ENCODE results near the gene EFCAB10. TPM values are rescaled to one million over a fixed set of nuclear protein-coding genes. Genes with fewer than 3 reads are reported as not detected.

Gene EFCAB10
- total and polyA plus RNA-seq, 2 of the 13 experiments (the other 11 are each of a cell fraction or from before 2014, with no cell fraction given), result 0.40 TPM; not detected in 1

- TF ChIP-seq ZFP90 (CRISPR knock-in tag; IDR thresholded peaks at IDR 0.05; ENCODE audit: borderline replicate concordance) (0 out of 2 replicates have a peak, but pooled peaks have one; percentile 78), YEATS2 (CRISPR knock-in tag; IDR thresholded peaks at IDR 0.05; ENCODE audit: borderline replicate concordance) (peak; percentile 94), SYNCRIP (IDR thresholded peaks at IDR 0.05; ENCODE audit: insufficient read depth, low read depth, low read length) (no peak), PITX1 (CRISPR knock-in tag; IDR thresholded peaks at IDR 0.05) (peak; percentile 72), CENPBD1 (CRISPR knock-in tag; IDR thresholded peaks at IDR 0.05; ENCODE audit: borderline replicate concordance, low read depth) (no peak), JARID2 (CRISPR knock-in tag; IDR thresholded peaks at IDR 0.05; ENCODE audit: insufficient replicate concordance) (no peak), ZNF234 (CRISPR knock-in tag; conservative IDR thresholded peaks at IDR 0.05) (0 out of 2 replicates have a peak, but pooled peaks have one; percentile 36), ZNF563 (CRISPR knock-in tag; IDR thresholded peaks at IDR 0.05) (peak; percentile 85; the same call in 1 of the 2 replicates), HNF1A (IDR thresholded peaks at IDR 0.05; ENCODE audit: low read depth) (no peak), HNF1A (CRISPR knock-in tag; IDR thresholded peaks at IDR 0.05; ENCODE audit: borderline replicate concordance) (peak; percentile 48; the same call in 1 of the 2 replicates), ZNF549 (CRISPR knock-in tag; IDR thresholded peaks at IDR 0.05) (no peak), HDAC2 (CRISPR knock-in tag; IDR thresholded peaks at IDR 0.05) (peak; percentile 80), ZNF124 (CRISPR knock-in tag; IDR thresholded peaks at IDR 0.05) (peak; percentile 97), ZC3H13 (CRISPR knock-in tag; IDR thresholded peaks at IDR 0.05) (peak; percentile 47; the same call in 1 of the 2 replicates), KLF15 (CRISPR knock-in tag; IDR thresholded peaks at IDR 0.05; ENCODE audit: borderline replicate concordance) (no peak), ZNF296 (CRISPR knock-in tag; conservative IDR thresholded peaks at IDR 0.05) (no peak), ZNF558 (CRISPR knock-in tag; IDR thresholded peaks at IDR 0.05; ENCODE audit: borderline replicate concordance) (peak; percentile 86; the same call in 1 of the 2 replicates), ZNF781 (CRISPR knock-in tag; IDR thresholded peaks at IDR 0.05; ENCODE audit: borderline replicate concordance, not compliant biosample characterization) (peak; percentile 49), KLF6 (CRISPR knock-in tag; IDR thresholded peaks at IDR 0.05) (peak; percentile 71; the same call in 1 of the 2 replicates)
- TF ChIP-seq, protein P1, sequence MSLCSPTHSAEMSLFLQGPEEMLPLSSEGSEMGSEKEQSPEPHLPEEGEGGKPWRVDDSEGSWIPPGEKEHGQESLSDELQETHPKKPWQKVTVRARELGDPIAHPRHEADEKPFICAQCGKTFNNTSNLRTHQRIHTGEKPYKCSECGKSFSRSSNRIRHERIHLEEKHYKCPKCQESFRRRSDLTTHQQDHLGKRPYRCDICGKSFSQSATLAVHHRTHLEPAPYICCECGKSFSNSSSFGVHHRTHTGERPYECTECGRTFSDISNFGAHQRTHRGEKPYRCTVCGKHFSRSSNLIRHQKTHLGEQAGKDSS (CRISPR knock-in tag; IDR thresholded peaks at IDR 0.05; ENCODE audit: borderline replicate concordance, low read depth), result peak; percentile 85; the same call in 1 of the 2 replicates
- TF ChIP-seq, protein P2, sequence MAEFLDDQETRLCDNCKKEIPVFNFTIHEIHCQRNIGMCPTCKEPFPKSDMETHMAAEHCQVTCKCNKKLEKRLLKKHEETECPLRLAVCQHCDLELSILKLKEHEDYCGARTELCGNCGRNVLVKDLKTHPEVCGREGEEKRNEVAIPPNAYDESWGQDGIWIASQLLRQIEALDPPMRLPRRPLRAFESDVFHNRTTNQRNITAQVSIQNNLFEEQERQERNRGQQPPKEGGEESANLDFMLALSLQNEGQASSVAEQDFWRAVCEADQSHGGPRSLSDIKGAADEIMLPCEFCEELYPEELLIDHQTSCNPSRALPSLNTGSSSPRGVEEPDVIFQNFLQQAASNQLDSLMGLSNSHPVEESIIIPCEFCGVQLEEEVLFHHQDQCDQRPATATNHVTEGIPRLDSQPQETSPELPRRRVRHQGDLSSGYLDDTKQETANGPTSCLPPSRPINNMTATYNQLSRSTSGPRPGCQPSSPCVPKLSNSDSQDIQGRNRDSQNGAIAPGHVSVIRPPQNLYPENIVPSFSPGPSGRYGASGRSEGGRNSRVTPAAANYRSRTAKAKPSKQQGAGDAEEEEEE (CRISPR knock-in tag; IDR thresholded peaks at IDR 0.05; ENCODE audit: borderline replicate concordance), result peak; percentile 93; the same call in 1 of the 2 replicates
Measured at GRCh38 chr7:105531792-105532671, 49.3 kb downstream of the EFCAB10 start, which contains the start of gene RINT1 (continued).
